Hypothalamus (tissue), 51 donors: ENCODE data around the gene MTX2.

Experiments
- DNase-seq, 51 donors: peaks; one replicate each; lab custom pipeline; 2025; lab: John Stamatoyannopoulos, UW

The MTX2 gene

GRCh38 chr2:176269319-176270099 is at the start of gene MTX2:
Gene MTX2 (plus strand): TSS chr2:176269442. CDS start chr2:176269630, 188 bp downstream.
- DNase-seq, result peak in 50 of 51 donors; percentile 24 to 93 (median 60)

- DNase-seq, result no peak
These were observed 41.4 kb upstream of the MTX2 start for GRCh38 chr2:176227874-176228273.

- DNase-seq, result no peak
These were observed 35.1 kb upstream of the MTX2 start for GRCh38 chr2:176234156-176234555.

GRCh38 chr2:176234940-176235339 is 34.3 kb upstream of the MTX2 start:
- no peak for DNase-seq

GRCh38 chr2:176237456-176237855 is 31.8 kb upstream of the MTX2 start:
- DNase-seq, result no peak

GRCh38 chr2:176239031-176239430 is 30.2 kb upstream of the MTX2 start:
- DNase-seq, result no peak

GRCh38 chr2:176240301-176240700 is 28.9 kb upstream of the MTX2 start:
- DNase-seq, result no peak

- DNase-seq, result peak in 4 of 51 donors; percentile 3 to 8 (median 4)
These were observed 27.0 kb upstream of the MTX2 start for GRCh38 chr2:176242276-176242675.

- peak in 30 of 51 donors; percentile 2 to 69 (median 28) for DNase-seq
These were observed 22.9 kb upstream of the MTX2 start for GRCh38 chr2:176246331-176246730.

GRCh38 chr2:176247859-176248258 is 21.4 kb upstream of the MTX2 start:
- no peak for DNase-seq

GRCh38 chr2:176251928-176252327 is 17.3 kb upstream of the MTX2 start:
- DNase-seq, result no peak

- DNase-seq, result no peak
These were observed 8.6 kb upstream of the MTX2 start for GRCh38 chr2:176260689-176261088.

- no peak for DNase-seq
These were observed 8.1 kb upstream of the MTX2 start for GRCh38 chr2:176261136-176261535.

GRCh38 chr2:176268976-176269318 is 295 bp upstream of the MTX2 start:
- no peak for DNase-seq

GRCh38 chr2:176270100-176270750 is 983 bp downstream of the MTX2 start:
- peak in 1 of 51 donors; percentile 13 for DNase-seq

GRCh38 chr2:176272870-176273459 is 3.7 kb downstream of the MTX2 start:
- DNase-seq, result no peak

GRCh38 chr2:176278927-176279326 is 9.7 kb downstream of the MTX2 start:
- DNase-seq, result no peak

GRCh38 chr2:176280156-176280555 is 10.9 kb downstream of the MTX2 start:
- no peak for DNase-seq

GRCh38 chr2:176280867-176281658 is 11.8 kb downstream of the MTX2 start:
- no peak for DNase-seq

GRCh38 chr2:176283291-176284068 is 14.2 kb downstream of the MTX2 start:
- DNase-seq, result no peak
